ENCODE data around the gene TMEM143. TPM values are rescaled to one million over a fixed set of nuclear protein-coding genes. Genes with fewer than 3 reads are reported as not detected.

Gene TMEM143
- total and polyA plus RNA-seq, 2 of the 8 experiments (the other 6 are each of a cell fraction or from before 2014, with no cell fraction given), result 14.2 to 19.1 TPM

DNA sequence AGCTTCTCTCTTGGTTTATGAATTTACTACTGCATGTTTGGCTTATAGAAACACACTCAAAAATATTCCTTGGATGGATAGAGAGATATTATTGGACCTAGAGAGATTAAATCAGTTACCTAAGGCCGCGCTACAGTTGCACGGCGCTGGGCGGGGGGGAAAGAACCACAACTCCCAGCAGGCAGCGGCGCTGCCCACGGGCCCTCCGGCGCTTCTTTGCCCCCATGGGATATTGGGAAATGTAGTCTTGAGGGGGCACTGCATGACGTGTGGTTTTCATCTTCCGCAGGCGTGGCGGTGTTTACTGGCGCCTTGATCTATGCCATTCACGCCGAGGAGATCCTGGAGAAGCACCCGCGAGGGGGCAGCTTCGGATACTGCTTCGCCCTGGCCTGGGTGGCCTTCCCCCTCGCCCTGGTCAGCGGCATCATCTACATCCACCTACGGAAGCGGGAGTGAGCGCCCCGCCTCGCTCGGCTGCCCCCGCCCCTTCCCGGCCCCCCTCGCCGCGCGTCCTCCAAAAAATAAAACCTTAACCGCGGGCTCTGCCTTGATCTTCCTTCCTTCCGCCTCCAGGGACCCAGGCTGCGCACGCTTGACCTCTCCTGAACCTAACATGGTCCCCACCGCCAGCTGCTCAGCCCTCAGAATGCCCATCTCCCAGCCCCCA, 33.6 kb downstream of the TMEM143 start (continued):
- TF ChIP-seq, protein P1, sequence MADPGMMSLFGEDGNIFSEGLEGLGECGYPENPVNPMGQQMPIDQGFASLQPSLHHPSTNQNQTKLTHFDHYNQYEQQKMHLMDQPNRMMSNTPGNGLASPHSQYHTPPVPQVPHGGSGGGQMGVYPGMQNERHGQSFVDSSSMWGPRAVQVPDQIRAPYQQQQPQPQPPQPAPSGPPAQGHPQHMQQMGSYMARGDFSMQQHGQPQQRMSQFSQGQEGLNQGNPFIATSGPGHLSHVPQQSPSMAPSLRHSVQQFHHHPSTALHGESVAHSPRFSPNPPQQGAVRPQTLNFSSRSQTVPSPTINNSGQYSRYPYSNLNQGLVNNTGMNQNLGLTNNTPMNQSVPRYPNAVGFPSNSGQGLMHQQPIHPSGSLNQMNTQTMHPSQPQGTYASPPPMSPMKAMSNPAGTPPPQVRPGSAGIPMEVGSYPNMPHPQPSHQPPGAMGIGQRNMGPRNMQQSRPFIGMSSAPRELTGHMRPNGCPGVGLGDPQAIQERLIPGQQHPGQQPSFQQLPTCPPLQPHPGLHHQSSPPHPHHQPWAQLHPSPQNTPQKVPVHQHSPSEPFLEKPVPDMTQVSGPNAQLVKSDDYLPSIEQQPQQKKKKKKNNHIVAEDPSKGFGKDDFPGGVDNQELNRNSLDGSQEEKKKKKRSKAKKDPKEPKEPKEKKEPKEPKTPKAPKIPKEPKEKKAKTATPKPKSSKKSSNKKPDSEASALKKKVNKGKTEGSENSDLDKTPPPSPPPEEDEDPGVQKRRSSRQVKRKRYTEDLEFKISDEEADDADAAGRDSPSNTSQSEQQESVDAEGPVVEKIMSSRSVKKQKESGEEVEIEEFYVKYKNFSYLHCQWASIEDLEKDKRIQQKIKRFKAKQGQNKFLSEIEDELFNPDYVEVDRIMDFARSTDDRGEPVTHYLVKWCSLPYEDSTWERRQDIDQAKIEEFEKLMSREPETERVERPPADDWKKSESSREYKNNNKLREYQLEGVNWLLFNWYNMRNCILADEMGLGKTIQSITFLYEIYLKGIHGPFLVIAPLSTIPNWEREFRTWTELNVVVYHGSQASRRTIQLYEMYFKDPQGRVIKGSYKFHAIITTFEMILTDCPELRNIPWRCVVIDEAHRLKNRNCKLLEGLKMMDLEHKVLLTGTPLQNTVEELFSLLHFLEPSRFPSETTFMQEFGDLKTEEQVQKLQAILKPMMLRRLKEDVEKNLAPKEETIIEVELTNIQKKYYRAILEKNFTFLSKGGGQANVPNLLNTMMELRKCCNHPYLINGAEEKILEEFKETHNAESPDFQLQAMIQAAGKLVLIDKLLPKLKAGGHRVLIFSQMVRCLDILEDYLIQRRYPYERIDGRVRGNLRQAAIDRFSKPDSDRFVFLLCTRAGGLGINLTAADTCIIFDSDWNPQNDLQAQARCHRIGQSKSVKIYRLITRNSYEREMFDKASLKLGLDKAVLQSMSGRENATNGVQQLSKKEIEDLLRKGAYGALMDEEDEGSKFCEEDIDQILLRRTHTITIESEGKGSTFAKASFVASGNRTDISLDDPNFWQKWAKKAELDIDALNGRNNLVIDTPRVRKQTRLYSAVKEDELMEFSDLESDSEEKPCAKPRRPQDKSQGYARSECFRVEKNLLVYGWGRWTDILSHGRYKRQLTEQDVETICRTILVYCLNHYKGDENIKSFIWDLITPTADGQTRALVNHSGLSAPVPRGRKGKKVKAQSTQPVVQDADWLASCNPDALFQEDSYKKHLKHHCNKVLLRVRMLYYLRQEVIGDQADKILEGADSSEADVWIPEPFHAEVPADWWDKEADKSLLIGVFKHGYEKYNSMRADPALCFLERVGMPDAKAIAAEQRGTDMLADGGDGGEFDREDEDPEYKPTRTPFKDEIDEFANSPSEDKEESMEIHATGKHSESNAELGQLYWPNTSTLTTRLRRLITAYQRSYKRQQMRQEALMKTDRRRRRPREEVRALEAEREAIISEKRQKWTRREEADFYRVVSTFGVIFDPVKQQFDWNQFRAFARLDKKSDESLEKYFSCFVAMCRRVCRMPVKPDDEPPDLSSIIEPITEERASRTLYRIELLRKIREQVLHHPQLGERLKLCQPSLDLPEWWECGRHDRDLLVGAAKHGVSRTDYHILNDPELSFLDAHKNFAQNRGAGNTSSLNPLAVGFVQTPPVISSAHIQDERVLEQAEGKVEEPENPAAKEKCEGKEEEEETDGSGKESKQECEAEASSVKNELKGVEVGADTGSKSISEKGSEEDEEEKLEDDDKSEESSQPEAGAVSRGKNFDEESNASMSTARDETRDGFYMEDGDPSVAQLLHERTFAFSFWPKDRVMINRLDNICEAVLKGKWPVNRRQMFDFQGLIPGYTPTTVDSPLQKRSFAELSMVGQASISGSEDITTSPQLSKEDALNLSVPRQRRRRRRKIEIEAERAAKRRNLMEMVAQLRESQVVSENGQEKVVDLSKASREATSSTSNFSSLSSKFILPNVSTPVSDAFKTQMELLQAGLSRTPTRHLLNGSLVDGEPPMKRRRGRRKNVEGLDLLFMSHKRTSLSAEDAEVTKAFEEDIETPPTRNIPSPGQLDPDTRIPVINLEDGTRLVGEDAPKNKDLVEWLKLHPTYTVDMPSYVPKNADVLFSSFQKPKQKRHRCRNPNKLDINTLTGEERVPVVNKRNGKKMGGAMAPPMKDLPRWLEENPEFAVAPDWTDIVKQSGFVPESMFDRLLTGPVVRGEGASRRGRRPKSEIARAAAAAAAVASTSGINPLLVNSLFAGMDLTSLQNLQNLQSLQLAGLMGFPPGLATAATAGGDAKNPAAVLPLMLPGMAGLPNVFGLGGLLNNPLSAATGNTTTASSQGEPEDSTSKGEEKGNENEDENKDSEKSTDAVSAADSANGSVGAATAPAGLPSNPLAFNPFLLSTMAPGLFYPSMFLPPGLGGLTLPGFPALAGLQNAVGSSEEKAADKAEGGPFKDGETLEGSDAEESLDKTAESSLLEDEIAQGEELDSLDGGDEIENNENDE (IDR thresholded peaks at IDR 0.05; ENCODE audit: insufficient replicate concordance, low read length), result no peak
- TF ChIP-seq FOSL1 (IDR thresholded peaks at IDR 0.05; ENCODE audit: insufficient read depth, low read depth, low read length) (no peak), GABPA (IDR thresholded peaks at IDR 0.05; ENCODE audit: borderline replicate concordance, insufficient read depth, low read length) (no peak), MAFK (IDR thresholded peaks at IDR 0.05; ENCODE audit: low read depth, low read length) (no peak; the same call in 1 of the 2 replicates), ZNF274 (IDR thresholded peaks at IDR 0.05; ENCODE audit: borderline replicate concordance, extremely low read depth, low read length) (no peak), SAP30 (IDR thresholded peaks at IDR 0.05; ENCODE audit: insufficient read depth, insufficient replicate concordance, low read length) (no peak), ASH2L (IDR thresholded peaks at IDR 0.05; ENCODE audit: low read length) (peak; percentile 33), TCF12 (IDR thresholded peaks at IDR 0.05; ENCODE audit: low read depth, low read length) (no peak), BACH1 (IDR thresholded peaks at IDR 0.05; ENCODE audit: low read length) (no peak), HDAC2 (IDR thresholded peaks at IDR 0.05; ENCODE audit: borderline replicate concordance in 1 of 2, low read depth in 2 of 2, low read length in 2 of 2) (0 out of 4 replicates have a peak, but pooled peaks of 1 of the 2 experiments have one; percentile 43)
